ENCODE measurements around the gene BIRC2.

DNA sequence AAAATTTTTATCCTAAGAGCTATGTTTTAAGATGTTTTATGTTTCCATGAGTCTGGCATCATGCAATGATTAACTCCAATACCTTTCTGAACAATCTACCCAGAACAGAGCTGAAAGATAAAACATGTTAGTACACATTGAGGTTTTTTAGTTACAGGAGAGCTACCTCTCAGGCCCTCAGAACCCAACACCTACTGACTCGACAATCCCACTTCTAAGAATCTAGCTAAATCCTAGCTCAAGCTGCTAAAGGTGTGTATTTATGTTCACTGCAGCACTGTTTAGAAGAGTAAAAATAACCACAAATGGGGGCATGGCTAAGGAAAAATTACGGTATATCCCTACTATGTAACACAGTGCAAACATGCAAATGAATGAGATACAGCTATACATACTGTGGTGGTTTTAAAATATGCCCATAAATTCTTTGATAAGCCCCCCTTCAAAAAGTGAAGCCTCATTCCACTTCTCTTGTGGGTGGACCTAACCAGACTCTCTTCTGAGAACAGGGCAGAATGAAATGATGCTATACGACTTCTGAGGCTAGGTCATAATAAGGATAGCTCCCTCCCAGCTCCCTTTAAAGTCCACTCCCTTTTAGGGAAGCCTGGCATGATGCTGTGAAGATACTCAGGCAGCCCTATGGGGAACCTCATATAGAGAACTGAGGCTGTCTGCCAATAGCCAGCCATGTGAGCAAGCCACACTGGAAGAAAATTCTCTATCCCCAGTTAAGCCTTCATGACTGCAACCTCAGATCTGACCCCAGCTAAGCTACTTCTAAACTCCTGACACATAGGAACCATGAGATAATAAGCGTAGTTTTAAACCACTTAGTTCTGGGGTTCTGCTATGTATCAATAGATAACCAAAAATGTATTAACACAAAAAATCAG, 76.1 kb downstream of the BIRC2 start:
- TF ChIP-seq, protein P1, sequence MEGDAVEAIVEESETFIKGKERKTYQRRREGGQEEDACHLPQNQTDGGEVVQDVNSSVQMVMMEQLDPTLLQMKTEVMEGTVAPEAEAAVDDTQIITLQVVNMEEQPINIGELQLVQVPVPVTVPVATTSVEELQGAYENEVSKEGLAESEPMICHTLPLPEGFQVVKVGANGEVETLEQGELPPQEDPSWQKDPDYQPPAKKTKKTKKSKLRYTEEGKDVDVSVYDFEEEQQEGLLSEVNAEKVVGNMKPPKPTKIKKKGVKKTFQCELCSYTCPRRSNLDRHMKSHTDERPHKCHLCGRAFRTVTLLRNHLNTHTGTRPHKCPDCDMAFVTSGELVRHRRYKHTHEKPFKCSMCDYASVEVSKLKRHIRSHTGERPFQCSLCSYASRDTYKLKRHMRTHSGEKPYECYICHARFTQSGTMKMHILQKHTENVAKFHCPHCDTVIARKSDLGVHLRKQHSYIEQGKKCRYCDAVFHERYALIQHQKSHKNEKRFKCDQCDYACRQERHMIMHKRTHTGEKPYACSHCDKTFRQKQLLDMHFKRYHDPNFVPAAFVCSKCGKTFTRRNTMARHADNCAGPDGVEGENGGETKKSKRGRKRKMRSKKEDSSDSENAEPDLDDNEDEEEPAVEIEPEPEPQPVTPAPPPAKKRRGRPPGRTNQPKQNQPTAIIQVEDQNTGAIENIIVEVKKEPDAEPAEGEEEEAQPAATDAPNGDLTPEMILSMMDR (IDR thresholded peaks at IDR 0.05) = no peak
- TF ChIP-seq POLR2A (IDR thresholded peaks at IDR 0.05) = no peak
- TF ChIP-seq POLR2AphosphoS5 (IDR thresholded peaks at IDR 0.05; ENCODE audit: insufficient read depth in 1 of 2, low read depth in 1 of 2) = no peak
